ENCODE measurements around the gene WDR38.
A peak's percentile ranks its signal among the peaks of the same experiment; 100 is the strongest.

The WDR38 gene

DNA sequence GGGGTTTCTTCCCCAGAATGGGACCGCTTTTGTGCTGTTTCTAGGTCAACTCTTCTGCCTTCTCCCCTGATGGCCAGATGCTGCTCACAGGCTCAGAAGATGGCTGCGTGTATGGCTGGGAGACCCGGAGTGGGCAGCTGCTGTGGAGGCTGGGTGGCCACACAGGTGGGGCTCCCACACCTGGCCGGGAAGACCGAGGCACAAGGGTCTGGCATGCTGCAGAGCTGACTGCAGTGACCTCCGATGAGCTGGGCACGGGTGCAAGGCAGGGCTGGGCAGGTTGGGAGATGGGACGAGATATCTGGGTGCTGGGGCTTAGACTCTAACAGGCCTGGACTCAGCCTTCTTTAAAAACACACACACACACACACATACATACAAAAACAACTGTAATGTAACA is 901 bp downstream of the WDR38 start:
- no peak overlapping the region for H3K4me3 ChIP-seq
- H3K4me1 ChIP-seq: peaks cover 11 to 37% (median 32%) of the 10 kb centered on the region in 10 experiments; a peak in 19 of 20 replicates
- no peaks in the 10 kb centered on the region; a peak in 1 of 22 replicates for H3K27me3 ChIP-seq
- TF ChIP-seq Cebpa-rat (IDR thresholded peaks at IDR 0.05): no peak
- H4K20me1 ChIP-seq: peaks cover 32 to 58% (median 51%) of the 10 kb centered on the region in 11 experiments
- H3K9ac ChIP-seq: no peak overlapping the region
- H3K36me3 ChIP-seq: peaks cover 27 to 34% (median 32%) of the 10 kb centered on the region in 11 experiments
- H3K27ac ChIP-seq: peak overlapping the region in 1 of 11 experiments; percentile 37; a peak in 1 of 22 replicates
- H3K9me3 ChIP-seq (replicated peaks in 1 of 11): no peaks in the 10 kb centered on the region
- no peak overlapping the region for H3K4me2 ChIP-seq

DNA sequence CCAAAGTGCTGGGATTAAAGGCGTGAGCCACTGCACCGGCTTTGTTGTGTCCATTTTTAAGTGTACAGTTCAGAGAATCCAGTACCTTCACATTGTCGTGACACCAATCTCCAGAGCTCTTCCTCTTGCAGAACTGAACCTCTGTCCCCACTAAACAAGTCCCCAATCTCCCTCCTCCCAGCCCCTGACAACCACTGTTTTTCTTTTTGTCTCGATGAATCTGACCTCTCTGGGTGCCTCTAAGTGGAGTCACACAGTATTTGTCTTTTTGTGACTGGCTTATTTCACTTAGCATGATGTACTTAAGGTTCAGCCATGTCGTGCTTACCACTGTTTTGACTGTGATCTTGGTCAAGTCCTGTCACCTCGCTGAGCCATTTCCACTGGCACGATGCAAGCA is 1.6 kb downstream of the WDR38 start:
- peaks cover 39 to 65% (median 58%) of the 10 kb centered on the region in 11 experiments for H4K20me1 ChIP-seq
- no peaks in the 10 kb centered on the region for H3K9me3 ChIP-seq (replicated peaks in 1 of 11)
- no peak overlapping the region for H3K4me3 ChIP-seq
- no peak overlapping the region for H3K4me2 ChIP-seq
- H3K9ac ChIP-seq: no peak overlapping the region; a peak in 1 of 22 replicates
- peaks cover 34 to 41% (median 39%) of the 10 kb centered on the region in 11 experiments for H3K36me3 ChIP-seq
- H3K4me1 ChIP-seq: peaks cover 17 to 43% (median 39%) of the 10 kb centered on the region in 10 experiments
- no peak overlapping the region for H3K27ac ChIP-seq
- TF ChIP-seq Cebpa-rat (IDR thresholded peaks at IDR 0.05): no peak
- no peaks in the 10 kb centered on the region; a peak in 1 of 22 replicates for H3K27me3 ChIP-seq

DNA sequence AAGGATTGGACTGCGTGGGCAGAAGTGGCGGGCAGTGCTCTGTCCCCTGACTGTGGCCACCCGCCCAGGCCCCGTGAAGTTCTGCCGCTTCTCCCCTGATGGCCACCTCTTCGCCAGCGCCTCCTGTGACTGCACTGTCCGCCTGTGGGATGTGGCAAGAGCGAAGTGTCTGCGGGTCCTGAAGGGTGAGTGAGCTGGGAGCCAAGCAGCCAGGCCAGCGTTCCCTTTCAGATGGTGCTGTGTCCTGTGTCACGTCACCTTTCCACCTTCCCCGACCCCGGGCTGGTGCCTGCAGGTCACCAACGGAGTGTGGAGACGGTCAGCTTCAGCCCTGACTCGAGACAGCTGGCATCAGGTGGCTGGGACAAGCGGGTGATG is 2.3 kb downstream of the WDR38 start:
- Histone ChIP-seq H3K4me3 (no peak overlapping the region), H3K4me2 (no peak overlapping the region), H3K27ac (no peak overlapping the region), H3K9me3 (replicated peaks in 1 of 11) (no peaks in the 10 kb centered on the region), H3K4me1 (peaks cover 25 to 50% (median 46%) of the 10 kb centered on the region in 10 experiments), H3K27me3 (no peaks in the 10 kb centered on the region; a peak in 1 of 22 replicates), H3K36me3 (peaks cover 41 to 48% (median 46%) of the 10 kb centered on the region in 11 experiments), H4K20me1 (peaks cover 46 to 72% (median 65%) of the 10 kb centered on the region in 11 experiments), H3K9ac (0 out of 22 replicates have a peak overlapping the region, but pooled peaks of 1 of the 11 experiments have one; percentile 5)
- TF ChIP-seq Cebpa-rat (IDR thresholded peaks at IDR 0.05): no peak

DNA sequence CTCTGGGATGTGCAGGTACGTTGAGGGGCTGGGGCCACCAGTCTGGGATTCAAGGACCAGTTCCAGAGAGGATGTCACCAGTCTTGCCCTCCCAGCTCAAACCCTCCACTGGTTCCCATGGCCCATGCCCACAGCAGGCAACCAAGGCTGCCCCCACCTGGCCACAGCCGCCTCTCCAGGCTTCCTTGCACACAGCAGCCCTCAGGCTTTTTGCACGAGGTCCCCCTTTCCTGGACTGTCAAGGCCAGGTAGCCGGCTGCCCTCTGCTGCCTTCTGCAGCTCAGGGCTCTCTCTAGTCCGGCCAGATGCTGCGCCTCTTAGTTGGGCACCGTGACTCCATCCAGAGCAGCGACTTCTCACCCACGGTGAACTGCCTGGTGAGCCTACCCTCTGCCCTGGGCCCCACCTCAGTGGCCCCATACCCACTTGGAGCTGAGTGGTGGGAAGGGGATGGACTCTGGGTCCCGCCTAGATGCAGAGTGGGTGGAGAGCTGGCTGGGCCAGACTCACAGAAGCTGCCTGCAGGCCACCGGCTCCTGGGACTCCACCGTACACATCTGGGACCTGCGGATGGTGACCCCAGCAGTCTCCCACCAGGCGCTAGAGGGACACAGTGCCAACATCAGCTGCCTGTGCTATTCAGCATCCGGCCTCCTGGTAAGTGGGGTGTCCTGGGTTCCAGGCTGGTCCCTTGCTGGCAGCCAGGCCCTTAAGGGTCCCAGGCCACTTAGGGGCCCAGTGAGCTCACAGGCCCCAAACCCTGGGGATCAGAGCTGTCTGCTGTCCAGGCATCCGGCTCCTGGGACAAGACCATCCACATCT is 2.9 kb downstream of the WDR38 start:
- Histone ChIP-seq H3K9me3 (replicated peaks in 1 of 11) (no peaks in the 10 kb centered on the region), H3K27me3 (no peaks in the 10 kb centered on the region; a peak in 1 of 22 replicates), H3K4me3 (no peak overlapping the region), H3K4me1 (peaks cover 31 to 48% (median 43%) of the 10 kb centered on the region in 10 experiments), H3K27ac (no peak overlapping the region), H4K20me1 (peaks cover 52 to 78% (median 71%) of the 10 kb centered on the region in 11 experiments), H3K4me2 (no peak overlapping the region), H3K9ac (peak overlapping the region in 4 of 11 experiments; percentile 9 to 28 (median 22); a peak in 2 of 22 replicates), H3K36me3 (peaks cover 44 to 54% (median 52%) of the 10 kb centered on the region in 11 experiments)
- TF ChIP-seq Cebpa-rat (IDR thresholded peaks at IDR 0.05): no peak

DNA sequence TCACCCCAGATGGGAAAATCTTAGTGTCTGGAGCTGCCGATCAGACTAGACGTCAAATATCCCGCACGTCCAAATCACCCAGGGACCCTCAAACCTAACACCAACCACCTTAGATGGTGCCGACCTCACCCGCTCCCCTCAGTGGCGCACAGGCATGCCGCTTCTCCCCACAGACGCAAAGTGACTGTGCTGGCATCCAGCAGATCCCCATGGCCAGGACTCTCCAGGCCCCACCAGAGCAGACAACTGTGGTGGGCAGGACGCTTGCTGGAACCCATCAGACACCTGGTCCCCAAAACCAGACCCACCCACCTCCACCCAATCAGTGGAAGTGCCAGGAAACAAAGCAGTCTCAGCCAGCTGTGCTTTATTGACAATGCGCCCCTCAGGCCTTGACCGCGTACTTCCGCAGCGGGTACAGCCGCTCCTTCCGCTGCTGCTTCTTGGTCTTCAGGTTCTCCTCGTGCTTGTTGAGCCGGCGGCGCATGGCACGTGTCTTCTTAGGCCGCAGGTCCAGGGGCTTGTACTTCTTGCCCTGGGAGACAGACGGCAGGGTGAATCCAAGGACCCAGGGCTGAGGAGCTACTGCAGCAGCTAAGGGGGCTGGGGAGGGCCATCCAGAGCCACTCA is 4.4 kb downstream of the WDR38 start:
- H3K9ac ChIP-seq: peak overlapping the region in 6 of 11 experiments; percentile 94 to 100 (median 98); a peak in 8 of 22 replicates

DNA sequence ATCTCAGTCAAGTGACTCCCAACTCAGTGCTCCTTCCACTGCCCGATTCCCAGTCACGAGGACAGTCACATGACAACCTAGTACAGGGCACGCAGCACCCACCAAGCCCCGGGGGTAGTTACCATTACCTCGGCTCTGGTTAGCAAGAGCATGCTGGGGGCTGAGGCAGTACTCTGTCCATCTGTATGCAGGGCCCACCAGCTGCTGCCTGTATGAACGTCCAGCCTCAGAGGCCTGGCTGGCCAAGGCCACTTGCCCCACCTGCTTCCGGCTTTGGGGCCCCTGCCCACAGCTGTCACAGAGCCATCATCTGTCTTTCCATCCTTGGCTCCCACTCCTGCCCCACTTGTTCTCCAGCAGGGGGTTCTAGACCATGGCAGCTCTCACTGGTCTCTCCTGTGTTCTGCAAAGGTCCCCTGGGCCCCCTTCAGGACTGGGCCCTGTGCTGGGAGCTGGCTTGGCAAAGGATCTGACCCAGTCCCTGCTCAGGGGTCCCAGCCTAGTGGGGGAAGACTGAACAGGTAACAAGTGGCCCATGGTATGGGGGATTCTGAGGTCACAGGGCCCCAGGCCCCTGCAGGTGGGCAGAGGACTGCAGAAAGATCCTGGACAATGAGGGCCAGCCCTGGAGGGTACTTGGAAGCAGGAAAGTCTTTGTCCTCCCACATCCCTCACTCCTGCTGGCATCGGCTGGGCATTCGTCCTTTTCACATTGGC is 5.2 kb downstream of the WDR38 start:
- peak overlapping the region in 8 of 10 experiments; percentile 17 to 100 (median 93); a peak in 11 of 20 replicates for H3K4me3 ChIP-seq
- H3K9ac ChIP-seq: peak overlapping the region; percentile 94 to 100 (median 99); a peak in 20 of 22 replicates
- no peaks in the 10 kb centered on the region for H3K27me3 ChIP-seq
- peaks cover 57 to 81% (median 75%) of the 10 kb centered on the region in 11 experiments for H4K20me1 ChIP-seq
- H3K27ac ChIP-seq: 0 out of 22 replicates have a peak overlapping the region, but pooled peaks of 1 of the 11 experiments have one; percentile 4
- no peaks in the 10 kb centered on the region for H3K9me3 ChIP-seq (replicated peaks in 1 of 11)
- H3K36me3 ChIP-seq: peaks cover 44 to 56% (median 53%) of the 10 kb centered on the region in 11 experiments
- no peak for TF ChIP-seq Cebpa-rat (IDR thresholded peaks at IDR 0.05)
- H3K4me1 ChIP-seq: peaks cover 32 to 43% (median 38%) of the 10 kb centered on the region in 10 experiments
- peak overlapping the region; percentile 8 to 99 (median 97); a peak in 19 of 22 replicates for H3K4me2 ChIP-seq

More for the DNA sequence above, 4.4 kb downstream of the WDR38 start:
- Histone ChIP-seq H3K36me3 (peaks cover 44 to 56% (median 53%) of the 10 kb centered on the region in 11 experiments), H3K4me3 (no peak overlapping the region), H4K20me1 (peaks cover 57 to 83% (median 75%) of the 10 kb centered on the region in 11 experiments), H3K27ac (no peak overlapping the region), H3K9me3 (replicated peaks in 1 of 11) (no peaks in the 10 kb centered on the region), H3K4me1 (peaks cover 27 to 40% (median 36%) of the 10 kb centered on the region in 10 experiments), H3K27me3 (no peaks in the 10 kb centered on the region), H3K4me2 (peak overlapping the region in 1 of 11 experiments; percentile 97; a peak in 2 of 22 replicates)
- no peak for TF ChIP-seq Cebpa-rat (IDR thresholded peaks at IDR 0.05)

DNA sequence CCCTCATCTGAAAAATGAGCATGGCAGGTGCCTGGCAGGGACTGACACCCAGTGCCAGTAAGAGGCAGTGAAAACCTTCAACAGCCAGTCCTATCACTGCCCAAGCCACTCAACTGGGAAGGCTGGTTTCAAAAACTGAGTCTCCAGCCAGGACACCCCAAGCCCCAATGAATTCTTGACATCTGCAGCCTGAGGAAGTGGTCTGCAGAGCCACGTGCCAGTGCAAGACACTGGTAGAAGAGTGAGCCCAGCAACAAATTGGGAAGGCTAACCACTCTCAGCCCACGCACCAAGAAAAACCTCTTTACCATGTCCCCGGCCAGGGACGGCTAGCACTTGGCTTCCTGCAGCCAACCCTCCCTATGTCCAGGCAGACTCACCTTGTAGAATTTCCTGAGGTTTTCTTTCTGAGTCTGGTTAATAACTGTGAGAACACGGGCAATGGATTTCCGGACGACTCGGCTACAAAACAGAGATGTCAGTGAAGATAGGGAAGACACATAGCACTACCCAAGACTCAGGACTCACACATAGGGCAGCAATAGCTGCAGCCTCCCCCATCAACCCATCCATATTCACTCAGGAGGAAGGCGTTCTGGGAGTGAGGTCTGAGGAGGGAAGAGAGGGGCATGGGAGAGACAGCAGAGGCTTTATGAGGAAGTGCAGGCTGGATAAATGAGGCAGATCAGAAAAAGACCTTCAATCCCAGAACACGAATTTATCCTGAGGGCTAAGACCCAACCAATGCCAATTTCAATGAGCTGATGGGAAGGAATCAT is 6.7 kb downstream of the WDR38 start:
- no peaks in the 10 kb centered on the region for H3K27me3 ChIP-seq
- peak overlapping the region in 10 of 11 experiments; percentile 96 to 100 (median 100); a peak in 20 of 22 replicates for H3K27ac ChIP-seq
- no peaks in the 10 kb centered on the region for H3K9me3 ChIP-seq (replicated peaks in 1 of 11)
- H3K9ac ChIP-seq: peak overlapping the region; percentile 94 to 100 (median 99)
- peak overlapping the region; percentile 84 to 100 (median 92) for H3K4me3 ChIP-seq
- H3K4me1 ChIP-seq: peaks cover 35 to 47% (median 41%) of the 10 kb centered on the region in 10 experiments
- H4K20me1 ChIP-seq: peaks cover 57 to 67% (median 66%) of the 10 kb centered on the region in 11 experiments
- H3K36me3 ChIP-seq: peaks cover 44 to 56% (median 53%) of the 10 kb centered on the region in 11 experiments
- H3K4me2 ChIP-seq: peak overlapping the region; percentile 88 to 99 (median 98)
- TF ChIP-seq Cebpa-rat (IDR thresholded peaks at IDR 0.05): no peak
